CD4-positive, alpha-beta T cell treated with Interleukin-6 for 4 hours (primary cell): ENCODE measurements around the gene TBC1D32.
"Not testable (repeated sequence)": the region's sequence is repeated elsewhere in the genome, so short reads cannot be mapped to it uniquely, and the experiment has no call there.

Source experiments
- DNase-seq: peaks from one replicate; pipeline ENCODE4 v3.0.0-alpha.2; 2020; ENCODE audit warnings: mixed read lengths

Gene TBC1D32

DNA sequence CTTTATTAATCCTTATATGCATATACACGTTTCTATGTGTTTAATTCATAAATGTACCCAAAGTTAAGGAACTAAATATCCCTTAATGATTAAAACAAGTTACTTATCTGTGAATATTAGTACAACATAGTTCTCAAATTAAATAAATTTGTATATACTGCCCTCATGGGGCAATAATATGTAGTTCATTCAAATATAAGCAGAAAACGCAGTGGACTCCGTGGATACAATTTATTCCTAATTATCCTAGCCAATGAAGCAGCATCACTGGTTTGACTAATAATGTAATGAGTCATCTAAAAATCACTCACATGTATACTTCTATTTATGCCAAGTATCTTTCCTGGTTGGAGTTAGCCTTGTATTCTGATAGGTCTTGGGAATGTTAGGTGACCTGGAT is 111.6 kb downstream of the TBC1D32 start:
- no peak for DNase-seq

DNA sequence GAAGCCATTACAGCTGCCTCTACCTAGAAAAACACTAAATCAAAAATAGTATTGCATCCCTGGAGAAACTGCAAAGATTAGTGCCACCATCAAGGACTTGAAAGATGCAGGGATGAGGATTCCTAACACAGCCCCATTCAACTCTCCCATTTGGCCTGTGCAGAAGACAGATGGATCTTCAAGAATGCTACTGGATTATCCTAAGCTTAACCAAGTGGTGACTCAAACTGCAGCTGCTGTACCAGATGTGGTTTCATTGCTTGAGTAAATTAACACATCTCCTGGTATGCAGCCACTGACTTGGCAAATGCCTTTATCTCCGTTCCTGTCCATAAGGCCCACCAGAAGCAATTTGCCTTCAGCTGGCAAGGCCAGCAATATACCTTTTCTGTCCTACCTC is 117.4 kb downstream of the TBC1D32 start:
- DNase-seq = no peak

DNA sequence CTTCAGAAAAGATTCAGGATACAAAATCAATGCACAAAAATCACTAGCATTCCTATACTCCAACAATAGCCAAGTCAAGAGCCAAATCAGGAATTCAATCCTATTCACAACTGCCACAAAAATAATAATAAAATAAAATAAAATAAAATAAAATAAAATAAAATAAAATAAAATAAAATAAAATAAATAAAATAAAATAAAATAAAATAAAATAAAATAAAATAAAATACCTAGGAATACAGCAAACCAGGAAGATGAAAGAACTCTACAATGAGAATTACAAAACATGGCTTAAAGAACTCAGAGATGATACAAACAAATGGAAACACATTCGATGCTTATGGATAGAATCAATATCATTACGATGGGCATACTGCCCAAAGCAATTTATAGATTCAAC is 120.9 kb downstream of the TBC1D32 start:
- not testable (repeated sequence) for DNase-seq

DNA sequence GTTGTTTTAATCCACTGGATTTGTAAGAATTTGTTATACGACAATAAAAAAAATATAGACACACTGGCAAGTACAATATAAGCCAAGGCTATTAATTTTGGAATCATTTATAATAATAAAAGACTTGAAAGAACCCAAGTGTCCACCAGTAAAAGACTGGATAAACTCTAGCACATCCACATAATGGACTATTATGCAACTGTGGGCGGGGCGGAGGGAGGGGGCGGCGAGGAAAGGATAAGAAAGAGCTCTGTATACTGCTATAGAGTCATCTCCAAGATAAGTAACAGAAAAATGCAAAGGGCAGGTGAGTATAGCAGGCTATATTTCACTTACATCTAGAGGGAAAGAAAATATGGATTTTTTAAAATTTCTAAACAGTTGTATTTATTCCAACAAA is 123.3 kb downstream of the TBC1D32 start:
- no peak for DNase-seq

DNA sequence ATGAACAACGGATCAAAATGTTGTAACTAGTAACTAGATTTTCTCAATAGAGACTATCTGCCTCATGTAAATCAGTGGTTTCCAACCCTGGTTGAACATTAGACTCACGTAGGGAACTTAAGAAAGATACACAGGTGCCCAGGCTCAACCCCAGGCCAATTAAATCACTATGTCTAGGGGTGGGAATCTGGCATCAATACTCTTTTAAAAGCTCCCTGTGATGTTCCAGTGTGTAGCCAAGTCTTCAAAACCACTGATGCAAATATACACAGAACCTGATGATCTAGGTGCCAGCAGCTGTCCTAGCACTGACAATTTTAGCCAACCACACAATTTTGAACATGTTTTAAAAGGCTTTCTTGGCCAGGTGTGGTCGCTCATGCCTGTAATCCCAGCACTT is 128.7 kb downstream of the TBC1D32 start:
- DNase-seq = no peak

DNA sequence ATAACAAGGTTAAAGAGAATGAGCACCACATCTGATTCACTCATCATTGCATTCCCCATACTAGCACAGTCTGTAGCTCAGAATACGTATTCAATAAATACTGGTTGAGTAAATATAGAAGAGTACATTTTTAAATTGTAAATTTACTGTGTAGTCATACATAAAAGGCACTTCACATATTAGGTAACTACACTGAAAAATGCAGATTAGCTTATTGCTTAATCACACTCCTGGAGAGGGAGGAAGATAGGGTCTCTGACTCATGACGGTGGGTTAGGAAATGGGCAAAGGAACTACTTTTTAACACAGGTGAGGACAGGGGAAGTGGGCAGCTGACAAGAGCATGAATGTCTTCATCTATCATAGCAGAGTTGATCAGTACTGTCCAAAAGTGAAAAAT is 133.2 kb downstream of the TBC1D32 start:
- no peak for DNase-seq

DNA sequence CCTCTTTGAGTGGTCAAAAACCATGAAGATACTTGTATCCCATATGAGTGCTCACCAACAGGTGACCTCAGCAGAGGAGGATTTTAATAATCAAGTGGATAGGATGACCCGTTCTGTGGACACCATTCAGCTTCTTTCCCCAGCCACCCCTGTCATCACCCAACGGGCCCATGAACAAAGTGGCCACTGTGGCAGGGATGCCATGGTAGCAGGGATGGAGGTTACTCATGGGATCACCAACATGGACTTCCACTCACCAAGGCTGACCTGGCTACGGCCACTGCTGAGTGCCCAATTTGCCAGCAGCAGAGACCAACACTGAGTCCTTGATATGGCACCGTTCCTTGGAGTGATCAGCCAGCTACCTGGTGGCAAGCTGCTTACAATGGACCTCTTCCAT is 138.2 kb downstream of the TBC1D32 start:
- not testable (repeated sequence) for DNase-seq

DNA sequence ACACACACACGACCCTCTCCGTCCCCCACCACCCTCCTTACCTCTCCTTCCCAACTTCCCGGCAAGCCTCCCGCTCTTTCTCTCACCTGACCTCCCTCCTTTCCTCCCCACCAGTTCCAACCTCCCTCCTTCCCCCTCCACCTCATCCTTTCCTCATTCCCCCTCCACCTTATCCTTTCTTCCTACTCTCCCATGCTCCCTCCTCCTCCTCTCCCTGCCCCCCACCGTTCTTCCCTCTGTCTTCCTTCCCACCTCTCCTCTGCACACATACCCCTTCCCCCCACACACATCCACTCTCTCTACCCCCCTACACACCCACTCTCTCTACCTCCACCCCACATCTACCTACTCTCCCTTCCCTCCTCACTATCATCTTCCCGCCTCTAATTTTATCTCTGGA is 144.2 kb downstream of the TBC1D32 start:
- DNase-seq = no peak

GRCh38 chr6:121188356-121188755 is 145.9 kb downstream of the TBC1D32 start:
- no peak for DNase-seq

- no peak for DNase-seq
Measured at GRCh38 chr6:121187833-121188200, 146.5 kb downstream of the TBC1D32 start.

DNA sequence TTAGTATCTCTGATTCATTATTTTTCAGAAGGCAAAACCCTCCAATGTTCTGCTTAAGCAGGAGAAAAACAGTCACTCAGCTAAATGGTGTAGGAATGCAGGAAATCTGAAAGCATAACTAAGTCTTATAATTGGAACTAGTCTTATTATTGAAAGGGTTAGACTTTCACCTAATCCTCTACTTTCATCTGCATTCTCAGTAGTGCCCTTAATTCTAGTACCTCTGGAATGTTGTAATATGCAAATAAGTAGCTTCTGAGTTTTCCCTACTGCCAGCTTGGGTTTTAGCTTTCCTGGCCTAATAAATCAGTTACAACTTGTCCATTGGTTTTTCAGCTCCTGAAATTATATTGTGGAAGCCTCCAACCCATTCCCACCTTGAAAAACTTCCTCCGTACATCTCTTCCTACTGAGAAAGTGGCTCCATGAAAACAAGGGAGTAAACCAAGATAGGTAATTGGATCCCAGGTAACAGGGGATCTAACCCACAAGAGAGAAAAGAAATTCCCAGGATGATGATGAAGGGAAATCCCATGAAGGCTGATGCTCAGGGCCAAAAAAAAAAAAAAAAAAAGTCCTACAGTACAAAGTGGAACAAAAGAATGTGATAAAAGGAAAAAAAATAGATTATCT is 147.0 kb downstream of the TBC1D32 start:
- DNase-seq = no peak

DNA sequence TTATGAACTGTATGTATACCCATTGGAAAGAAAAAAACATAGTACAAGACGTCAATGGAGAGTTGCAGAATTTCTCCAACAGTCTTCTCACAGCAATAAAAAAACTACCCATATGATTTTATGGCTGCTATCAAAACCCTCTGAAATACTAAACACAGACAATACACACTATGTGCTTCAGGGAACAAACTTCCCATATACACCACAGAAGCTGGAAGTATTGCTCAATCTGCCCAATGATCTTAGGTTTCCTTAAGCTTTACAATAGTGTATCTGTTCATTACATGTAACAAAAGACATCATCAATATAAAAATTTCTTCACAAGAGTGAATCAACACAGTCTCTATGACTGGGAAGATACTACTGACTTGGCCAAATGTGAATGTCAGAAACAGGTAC is 150.5 kb downstream of the TBC1D32 start:
- no peak for DNase-seq

- DNase-seq = no peak
Measured at GRCh38 chr6:121175827-121176226, 158.5 kb downstream of the TBC1D32 start.

DNA sequence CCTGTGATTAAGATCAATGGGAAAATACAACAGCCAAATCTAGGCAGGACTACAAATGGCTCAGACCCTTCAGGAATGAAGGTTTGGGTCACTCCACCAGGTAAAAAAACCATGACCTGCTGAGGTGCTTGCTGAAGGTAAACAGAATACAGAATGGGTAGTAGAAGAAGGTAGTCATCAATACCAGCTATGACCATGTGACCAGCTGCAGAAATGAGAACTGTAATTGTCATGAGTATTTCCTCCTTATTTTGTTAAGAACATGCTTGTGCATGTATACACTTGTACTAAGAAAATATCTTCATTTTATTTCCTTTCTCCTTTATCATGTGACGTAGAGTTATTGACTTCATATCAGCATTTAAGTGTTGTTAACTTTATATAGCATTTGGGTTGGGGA is 161.8 kb downstream of the TBC1D32 start:
- not testable (repeated sequence) for DNase-seq

- no peak for DNase-seq
Measured at GRCh38 chr6:121171879-121172278, 162.4 kb downstream of the TBC1D32 start.

DNA sequence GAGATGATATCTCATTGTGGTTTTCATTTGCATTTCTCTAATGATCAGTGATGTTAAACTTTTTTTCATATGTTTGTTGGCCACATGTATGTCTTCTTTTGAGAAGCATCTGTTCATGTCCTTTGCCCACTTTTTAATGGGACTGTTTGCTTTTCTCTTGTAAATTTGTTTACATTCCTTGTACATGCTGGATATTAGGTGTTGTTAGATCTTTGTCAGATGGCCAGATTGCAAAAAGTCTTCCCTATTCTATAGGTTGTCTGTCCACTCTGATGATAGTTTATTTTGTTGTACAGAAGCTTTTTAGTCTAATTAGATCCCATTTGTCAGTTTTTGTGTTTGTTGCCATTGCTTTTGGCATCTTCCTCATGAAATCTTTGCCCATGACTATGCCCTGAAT is 172.4 kb downstream of the TBC1D32 start:
- no peak for DNase-seq

GRCh38 chr6:121160276-121160675 is 174.0 kb downstream of the TBC1D32 start:
- DNase-seq = no peak

DNA sequence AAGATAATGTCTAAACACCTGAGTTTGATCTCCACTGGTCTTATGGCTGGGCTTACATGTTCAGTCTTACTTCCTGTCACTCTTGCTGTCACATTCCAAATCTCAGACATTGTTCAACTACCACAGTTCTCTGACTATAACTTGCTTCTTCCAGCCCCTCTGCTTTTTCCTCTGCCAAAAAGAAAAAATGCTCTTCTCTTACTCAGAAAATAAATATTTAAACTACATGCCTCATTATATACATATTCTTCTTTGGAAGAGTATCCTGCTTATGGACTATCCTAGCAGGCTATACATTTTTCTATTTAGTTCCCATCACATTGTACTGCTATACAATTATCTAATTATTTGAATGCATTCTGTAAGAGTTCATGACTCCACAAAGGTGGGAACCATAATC is 175.4 kb downstream of the TBC1D32 start:
- no peak for DNase-seq

DNA sequence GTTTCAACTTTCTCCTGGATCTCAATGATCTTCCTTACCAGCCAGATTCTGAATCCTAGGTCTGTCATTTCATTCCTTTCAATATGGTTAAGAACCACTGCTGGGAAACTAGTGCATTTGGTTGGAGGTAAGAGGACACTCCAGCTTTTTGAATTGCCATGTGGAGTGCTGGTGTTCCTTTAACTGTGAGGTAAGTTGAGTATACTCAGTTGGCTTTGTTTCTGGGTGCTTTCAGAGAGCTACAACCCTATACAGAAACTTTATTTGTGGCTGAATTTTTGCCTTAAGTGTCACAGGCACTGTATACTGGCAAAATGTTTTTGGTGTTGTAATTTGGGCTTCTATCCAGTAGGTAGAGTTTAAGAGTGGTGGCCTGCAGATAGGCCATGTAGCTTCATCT is 175.8 kb downstream of the TBC1D32 start:
- DNase-seq = no peak

DNA sequence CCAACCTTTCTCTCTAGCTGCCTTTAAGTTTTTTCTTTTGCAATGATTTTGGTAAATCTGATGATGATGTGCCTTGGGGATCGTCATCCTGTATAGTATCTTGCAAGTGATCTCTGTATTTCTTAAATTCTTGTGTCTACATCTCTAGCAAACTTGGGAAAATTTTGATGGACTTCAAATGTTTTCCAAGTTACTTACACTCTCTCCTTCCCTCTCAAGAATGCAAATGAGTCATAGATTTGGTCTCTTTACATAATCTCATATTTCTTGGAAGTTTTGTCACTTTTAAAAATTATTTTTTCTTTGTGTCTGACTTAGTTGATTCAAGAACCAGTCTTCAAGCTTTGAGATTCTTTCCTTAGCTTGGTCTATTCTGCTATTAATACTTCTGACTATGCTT is 176.4 kb downstream of the TBC1D32 start:
- DNase-seq = no peak

GRCh38 chr6:121143476-121143875 is 190.8 kb downstream of the TBC1D32 start:
- DNase-seq = no peak

GRCh38 chr6:121142093-121142492 is 192.2 kb downstream of the TBC1D32 start:
- DNase-seq = no peak

DNA sequence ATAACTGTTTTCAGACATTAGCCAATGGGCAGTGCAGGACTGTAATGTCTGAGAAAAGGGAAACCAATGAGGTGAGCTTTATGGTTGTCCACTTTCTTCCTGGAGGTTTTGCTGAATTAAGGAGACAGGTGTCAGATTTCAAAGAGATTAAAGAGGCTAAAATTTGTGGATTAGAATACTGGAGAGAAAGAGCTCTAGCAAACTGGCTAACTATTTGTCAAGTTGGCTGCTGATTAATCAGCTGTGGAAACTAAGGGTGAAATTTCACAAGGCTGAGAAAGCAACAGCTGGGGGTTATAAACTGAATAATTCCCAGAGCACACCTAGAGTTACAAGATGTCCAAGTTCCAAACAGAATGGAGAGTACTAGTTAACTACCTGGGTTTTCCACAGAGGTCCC is 198.9 kb downstream of the TBC1D32 start:
- DNase-seq = no peak

DNA sequence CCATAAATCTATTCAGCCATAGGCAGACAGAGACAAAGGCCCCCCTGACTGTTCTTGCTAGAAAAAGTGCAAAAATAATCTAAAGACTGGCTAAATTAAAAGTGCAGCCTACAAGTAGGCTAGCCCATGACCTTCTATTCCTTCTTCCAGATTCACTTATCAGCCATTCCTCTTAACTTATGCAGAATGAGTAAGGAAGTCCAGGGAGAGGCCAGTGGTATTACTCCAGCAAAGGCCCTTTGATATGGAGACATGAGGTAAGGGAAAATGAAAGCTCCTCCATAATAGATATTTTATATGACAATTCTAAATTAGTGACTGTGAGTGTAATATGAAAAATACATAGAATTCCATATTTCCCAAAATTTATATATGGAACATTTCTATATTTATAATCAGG is 199.4 kb downstream of the TBC1D32 start:
- DNase-seq = no peak

DNA sequence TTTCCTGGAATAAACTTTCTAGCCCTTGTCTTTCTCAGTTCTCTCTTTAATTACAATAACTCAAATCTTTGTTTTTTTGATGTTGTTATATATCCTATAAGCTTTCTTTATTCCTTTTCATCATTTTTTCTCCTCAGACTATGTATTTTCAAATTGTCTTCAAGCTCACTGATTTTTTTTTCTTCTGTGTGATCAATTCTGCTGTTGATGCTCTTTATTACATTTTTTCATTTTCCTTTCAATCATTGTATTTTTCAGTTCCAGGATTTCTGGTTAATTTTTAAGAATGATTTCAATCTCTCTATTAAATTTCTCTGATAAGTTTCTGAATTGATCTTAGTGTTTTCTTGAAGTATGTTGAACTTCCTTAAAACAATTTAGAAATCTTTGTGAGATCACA is 209.7 kb downstream of the TBC1D32 start:
- no peak for DNase-seq

- DNase-seq = no peak
Measured at GRCh38 chr6:121112356-121112755, 221.9 kb downstream of the TBC1D32 start.
